Stimulated activated naive CD8-positive, alpha-beta T cell treated with anti-CD3 and anti-CD28 coated beads, Interleukin-15, Interleukin-2, amounts not matched to agents 100 U/mL and 50 U/mL, for 24 hours (primary cell): Measurements from ENCODE around the gene JPT2.

ENCODE experiments used
- ATAC-seq: fragments of 150-1000 bp; cut with Tn5 transposase; one replicate; pipeline ENCODE4 v1.10.0; 2021
- DNase-seq: peaks from one replicate; pipeline ENCODE4 v3.0.0; 2021

The JPT2 gene

GRCh38 chr16:1677942-1678499 lies at the start of gene JPT2:
Gene JPT2, plus strand, starts transcription at chr16:1678279. Its CDS starts 34 bp downstream, at chr16:1678313.
- ATAC-seq (peak; percentile 99), DNase-seq (peak; percentile 97)

GRCh38 chr16:1630450-1631213 lies 47.4 kb upstream of the JPT2 start:
- ATAC-seq, result no peak

GRCh38 chr16:1631230-1631629 lies 46.8 kb upstream of the JPT2 start:
- ATAC-seq (no peak), DNase-seq (no peak)

More at GRCh38 chr16:1630450-1631213, 47.4 kb upstream of the JPT2 start:
- no peak for DNase-seq

GRCh38 chr16:1631931-1632637 lies 46.0 kb upstream of the JPT2 start:
- ATAC-seq (no peak), DNase-seq (no peak)

GRCh38 chr16:1632638-1632970 lies 45.5 kb upstream of the JPT2 start:
- no peak for DNase-seq

GRCh38 chr16:1633310-1633709 lies 44.8 kb upstream of the JPT2 start:
- ATAC-seq (no peak), DNase-seq (no peak)

More at GRCh38 chr16:1632638-1632970, 45.5 kb upstream of the JPT2 start:
- no peak for ATAC-seq

GRCh38 chr16:1634541-1634940 lies 43.5 kb upstream of the JPT2 start:
- ATAC-seq, result no peak

GRCh38 chr16:1635070-1635469 lies 43.0 kb upstream of the JPT2 start:
- ATAC-seq (peak; percentile 19), DNase-seq (peak; percentile 29)

More at GRCh38 chr16:1634541-1634940, 43.5 kb upstream of the JPT2 start:
- DNase-seq, result no peak

GRCh38 chr16:1637526-1637925 lies 40.6 kb upstream of the JPT2 start:
- no peak for ATAC-seq
- no peak for DNase-seq

GRCh38 chr16:1638757-1639156 lies 39.3 kb upstream of the JPT2 start:
- ATAC-seq, result no peak
- no peak for DNase-seq

GRCh38 chr16:1639282-1639681 lies 38.8 kb upstream of the JPT2 start:
- ATAC-seq (no peak), DNase-seq (no peak)

GRCh38 chr16:1639860-1640259 lies 38.2 kb upstream of the JPT2 start:
- DNase-seq (no peak), ATAC-seq (no peak)

GRCh38 chr16:1640261-1640941 lies 37.7 kb upstream of the JPT2 start:
- no peak for DNase-seq
- ATAC-seq, result no peak

- no peak for DNase-seq
- no peak for ATAC-seq
These were observed 36.8 kb upstream of the JPT2 start for GRCh38 chr16:1641261-1641660.

- no peak for DNase-seq
- ATAC-seq, result no peak
These were observed 35.9 kb upstream of the JPT2 start for GRCh38 chr16:1642148-1642547.

GRCh38 chr16:1642753-1643152 lies 35.3 kb upstream of the JPT2 start:
- DNase-seq (no peak), ATAC-seq (no peak)

- ATAC-seq (no peak), DNase-seq (no peak)
These were observed 34.6 kb upstream of the JPT2 start for GRCh38 chr16:1643521-1643920.

- DNase-seq, result peak; percentile 41
- peak; percentile 80 for ATAC-seq
These were observed 32.1 kb upstream of the JPT2 start for GRCh38 chr16:1645914-1646525.

- no peak for ATAC-seq
These were observed 30.2 kb upstream of the JPT2 start for GRCh38 chr16:1647856-1648255.

GRCh38 chr16:1650131-1650530 lies 27.9 kb upstream of the JPT2 start:
- ATAC-seq, result no peak
- no peak for DNase-seq

More at GRCh38 chr16:1647856-1648255, 30.2 kb upstream of the JPT2 start:
- no peak for DNase-seq

GRCh38 chr16:1651094-1651973 lies 26.7 kb upstream of the JPT2 start:
- no peak for DNase-seq

More at GRCh38 chr16:1651094-1651973, 26.7 kb upstream of the JPT2 start:
- ATAC-seq, result no peak
